Common myeloid progenitor, CD34-positive (primary cell): Measurements from ENCODE around the gene PRKN.
A peak's percentile ranks its signal among the peaks of the same experiment; 100 is the strongest.

Experiments
- CTCF ChIA-PET: fragments of 350-600 bp; sonication (Branson Sonifier 250); formaldehyde crosslinking; loops from one replicate; lab custom pipeline; 2021; ENCODE audit warnings: antibody characterized with exemption; lab: Charles Lee
- POLR2A ChIA-PET: fragments of 350-600 bp; sonication (Branson Sonifier 250); formaldehyde crosslinking; loops from one replicate; lab custom pipeline; 2021; ENCODE audit warnings: antibody characterized with exemption; lab: Charles Lee
- DNase-seq, 3 donors: peaks; one replicate each; pipeline versions ENCODE4 v3.0.0 to v3.0.0-alpha.2; 2013
- H3K27ac ChIP-seq, 2 experiments: 1 replicate in 1 of 2; 2 replicates in 1 of 2; pipeline ENCODE4 v1.7.0; 2013; ENCODE audit warnings: inconsistent platforms in 2 of 2, low read length in 2 of 2, mild to moderate bottlenecking in 2 of 2, low read depth in 1 of 2, moderate library complexity in 1 of 2; ENCODE audit not compliant: severe bottlenecking in 2 of 2, insufficient read depth in 1 of 2, poor library complexity in 1 of 2
- H3K27me3 ChIP-seq, 5 experiments: replicated peaks in 2 of 5; 1 replicate in 3 of 5; 2 replicates in 2 of 5; pipeline versions ENCODE4 v1.6.1 to v1.7.0; 2013; ENCODE audit warnings: low read length in 4 of 5, mild to moderate bottlenecking in 2 of 5, moderate library complexity in 2 of 5, inconsistent platforms in 1 of 5; ENCODE audit not compliant: insufficient read depth in 5 of 5, control insufficient read depth in 4 of 5
- H3K36me3 ChIP-seq, 4 experiments: 1 replicate in 2 of 4; 2 replicates in 2 of 4; pipeline versions ENCODE4 v1.6.1 to v1.7.0; 2013; ENCODE audit warnings: low read length in 3 of 4, control low read depth in 1 of 4, mild to moderate bottlenecking in 1 of 4; ENCODE audit not compliant: control insufficient read depth in 4 of 4, insufficient read depth in 4 of 4
- H3K4me1 ChIP-seq, 4 experiments: 1 replicate in 3 of 4; 2 replicates in 1 of 4; pipeline versions ENCODE4 v1.6.1 to v1.7.1; 2013; ENCODE audit warnings: low read length in 3 of 4, mild to moderate bottlenecking in 3 of 4, control low read depth in 1 of 4, inconsistent platforms in 1 of 4, moderate library complexity in 1 of 4; ENCODE audit not compliant: control insufficient read depth in 4 of 4, insufficient read depth in 4 of 4; ENCODE audit errors: control extremely low read depth in 1 of 4
- H3K4me3 ChIP-seq, 7 experiments: 1 replicate in 4 of 7; 2 replicates in 3 of 7; pipeline versions ENCODE4 v1.5.1 to v1.7.0; 2013; ENCODE audit warnings: mild to moderate bottlenecking in 7 of 7, low read length in 6 of 7, moderate library complexity in 6 of 7, inconsistent platforms in 2 of 7, low read depth in 2 of 7, control low read depth in 1 of 7; ENCODE audit not compliant: insufficient read depth in 4 of 7, control insufficient read depth in 1 of 7; ENCODE audit errors: extremely low read depth in 1 of 7
- H3K9me3 ChIP-seq, 5 experiments: 1 replicate in 4 of 5; 2 replicates in 1 of 5; pipeline versions ENCODE4 v1.6.1 to v1.7.1; 2013; ENCODE audit warnings: low read length in 4 of 5, mild to moderate bottlenecking in 2 of 5, inconsistent platforms in 1 of 5, low read depth in 1 of 5, moderate library complexity in 1 of 5; ENCODE audit not compliant: control insufficient read depth in 4 of 5, insufficient read depth in 2 of 5; ENCODE audit errors: control extremely low read depth in 1 of 5
- WGBS: methylation state at CpG from one replicate; pipeline ENCODE4 v1.1.5; 2013; ENCODE audit not compliant: insufficient coverage; 5-methylcytosine and 5-hydroxymethylcytosine counted together

PRKN gene

GRCh38 chr6:161396539-161396938, 1331.0 kb downstream of the PRKN start:
- ChIA-PET CTCF (interaction anchor here (1.3 to 2.0 kb wide), 3 partner anchors 9 to 1340 kb away, joined by 3 to 4 read pairs (median 4); no protein-coding TSS in a partner anchor), POLR2A (no interaction called here)
- Histone ChIP-seq H3K36me3 (no peaks in the 10 kb centered on the region), H3K9me3 (peaks cover 0 to 5% (median 2%) of the 10 kb centered on the region in 5 experiments), H3K4me3 (no peak overlapping the region), H3K4me1 (peaks cover 0 to 5% (median 1%) of the 10 kb centered on the region in 4 experiments), H3K27me3 (peaks cover 0 to 2% (median 0%) of the 10 kb centered on the region in 5 experiments), H3K27ac (no peak overlapping the region)
- 94% methylated on average over 6 of the region's 6 CpGs for WGBS
- DNase-seq = no peak

- WGBS = 90% methylated on average over 8 of the region's 9 CpGs
- ChIA-PET CTCF (interaction anchor here (1.3 to 2.0 kb wide), 3 partner anchors 10 to 1341 kb away, joined by 3 to 4 read pairs (median 4); no protein-coding TSS in a partner anchor), POLR2A (no interaction called here)
- peaks cover 0 to 2% (median 0%) of the 10 kb centered on the region in 5 experiments for H3K27me3 ChIP-seq
- DNase-seq = no peak
- no peaks in the 10 kb centered on the region for H3K36me3 ChIP-seq
- peaks cover 0 to 5% (median 1%) of the 10 kb centered on the region in 4 experiments for H3K4me1 ChIP-seq
- H3K27ac ChIP-seq = no peak overlapping the region
- peaks cover 0 to 5% (median 2%) of the 10 kb centered on the region in 5 experiments for H3K9me3 ChIP-seq
- H3K4me3 ChIP-seq = no peak overlapping the region
These were observed 1331.8 kb downstream of the PRKN start for GRCh38 chr6:161395716-161396231.

- Histone ChIP-seq H3K4me3 (no peak overlapping the region), H3K27ac (no peak overlapping the region), H3K4me1 (peaks cover 0 to 5% (median 1%) of the 10 kb centered on the region in 4 experiments), H3K36me3 (no peaks in the 10 kb centered on the region), H3K27me3 (peaks cover 0 to 2% (median 0%) of the 10 kb centered on the region in 5 experiments), H3K9me3 (peaks cover 0 to 5% (median 1%) of the 10 kb centered on the region in 5 experiments)
- DNase-seq = no peak
- POLR2A ChIA-PET = no interaction called here
- CTCF ChIA-PET = interaction anchor here (1.0 to 1.3 kb wide), 2 partner anchors 24 to 104 kb away, joined by 3 read pairs; no protein-coding TSS in a partner anchor
- 96% methylated on average over 3 of the region's 5 CpGs for WGBS
These were observed 1333.1 kb downstream of the PRKN start for GRCh38 chr6:161394437-161394836.

- H3K4me3 ChIP-seq = peak overlapping the region in 1 of 7 experiments; percentile 29
- H3K27ac ChIP-seq = no peak overlapping the region
- peaks cover 0 to 5% (median 1%) of the 10 kb centered on the region in 4 experiments for H3K4me1 ChIP-seq
- DNase-seq = peak; percentile 81 to 92 (median 90)
- ChIA-PET CTCF (interaction anchor here (1.0 to 1.5 kb wide), 4 partner anchors 16 to 104 kb away, joined by 3 to 4 read pairs (median 3); no protein-coding TSS in a partner anchor), POLR2A (interaction anchor here (0.6 kb wide), 1 partner anchor 347 kb away, joined by 4 read pairs; no protein-coding TSS in a partner anchor)
- 20% methylated on average over 3 of the region's 7 CpGs for WGBS
- H3K9me3 ChIP-seq = peaks cover 0 to 3% (median under 1%) of the 10 kb centered on the region in 5 experiments
- H3K36me3 ChIP-seq = no peaks in the 10 kb centered on the region
- peaks cover 0 to 2% (median 0%) of the 10 kb centered on the region in 5 experiments for H3K27me3 ChIP-seq
These were observed 1333.7 kb downstream of the PRKN start for GRCh38 chr6:161393839-161394364.

GRCh38 chr6:161393292-161393691, 1334.3 kb downstream of the PRKN start:
- POLR2A ChIA-PET = interaction anchor here (0.6 kb wide), 1 partner anchor 346 kb away, joined by 4 read pairs; no protein-coding TSS in a partner anchor
- DNase-seq = no peak
- no peak overlapping the region for H3K4me3 ChIP-seq
- H3K27me3 ChIP-seq = peaks cover 0 to 2% (median 0%) of the 10 kb centered on the region in 5 experiments
- peaks cover 0 to 4% (median 0%) of the 10 kb centered on the region in 5 experiments for H3K9me3 ChIP-seq
- H3K4me1 ChIP-seq = peaks cover 0 to 5% (median 1%) of the 10 kb centered on the region in 4 experiments
- H3K27ac ChIP-seq = no peak overlapping the region
- H3K36me3 ChIP-seq = no peaks in the 10 kb centered on the region
- 91% methylated on average over 2 of the region's 3 CpGs for WGBS
- CTCF ChIA-PET = interaction anchor here (0.6 to 1.6 kb wide), 7 partner anchors 12 to 1228 kb away, joined by 3 to 4 read pairs (median 3); no protein-coding TSS in a partner anchor

- no peak for DNase-seq
- Histone ChIP-seq H3K27ac (no peak overlapping the region), H3K9me3 (peaks cover 0 to 7% (median 0%) of the 10 kb centered on the region in 5 experiments), H3K4me1 (peaks cover 0 to 5% (median 1%) of the 10 kb centered on the region in 4 experiments), H3K27me3 (peaks cover 0 to 2% (median 0%) of the 10 kb centered on the region in 5 experiments), H3K4me3 (no peak overlapping the region), H3K36me3 (no peaks in the 10 kb centered on the region)
- no CpG with 5 or more reads among the region's 3 CpGs for WGBS
- ChIA-PET POLR2A (no interaction called here), CTCF (interaction anchor here (1.0 kb wide), 1 partner anchor 19 kb away, joined by 3 read pairs; no protein-coding TSS in a partner anchor)
These were observed 1337.8 kb downstream of the PRKN start for GRCh38 chr6:161389756-161390155.
